Endothelial cell of umbilical vein (primary cell): Measurements from ENCODE around the gene ZRANB1. TPM values are rescaled to one million over a fixed set of nuclear protein-coding genes. Genes with fewer than 3 reads are reported as not detected.

Experiments
- BruUV-seq: library from RNA; stranded (reverse); fragments of 400-500 nt; replicated peaks from 2 replicates; lab custom pipeline; 2021; lab: Mats Ljungman, UMichigan
- CTCF ChIA-PET: fragments of 300-600, 350-600 bp; sonication (Branson Sonifier 250); formaldehyde crosslinking; loops from one replicate; lab custom pipeline; 2021; ENCODE audit warnings: antibody characterized with exemption, inconsistent platforms; lab: Charles Lee
- POLR2A ChIA-PET: fragments of 300-600, 350-600 bp; sonication (Branson Sonifier 250); formaldehyde crosslinking; loops from one replicate; lab custom pipeline; 2021; ENCODE audit warnings: antibody characterized with exemption, inconsistent platforms; lab: Charles Lee
- DNase-seq: peaks from one replicate; pipeline ENCODE4 v3.0.0-alpha.2; 2011; ENCODE audit warnings: low read depth, low spot score
- FAIRE-seq: peaks from 2 replicates; lab custom pipeline; 2011; peaks lifted over from hg19 to GRCh38; lab: Jason Lieb, UNC
- H2AFZ ChIP-seq: 2 replicates; pipeline ENCODE4 v1.6.0; 2012; ENCODE audit warnings: low read depth, low read length, control low read depth, inconsistent platforms
- H3K27ac ChIP-seq: 2 replicates; pipeline ENCODE4 v1.5.1; 2011; ENCODE audit warnings: low read depth, mild to moderate bottlenecking, control low read depth, low read length, moderate library complexity; ENCODE audit not compliant: insufficient read depth
- H3K27me3 ChIP-seq, 2 experiments: 2 replicates each; pipeline versions ENCODE4 v1.6.0 to v1.6.1; 2011; ENCODE audit warnings: low read length in 2 of 2, mixed read lengths in 1 of 2; ENCODE audit not compliant: control insufficient read depth in 2 of 2, insufficient read depth in 2 of 2
- H3K36me3 ChIP-seq, 2 experiments: 2 replicates in 1 of 2; 3 replicates in 1 of 2; pipeline ENCODE4 v1.5.1; 2011; ENCODE audit warnings: low read length in 2 of 2, mild to moderate bottlenecking in 1 of 2, moderate library complexity in 1 of 2; ENCODE audit not compliant: control insufficient read depth in 2 of 2, insufficient read depth in 2 of 2; ENCODE audit errors: extremely low read depth in 1 of 2
- H3K4me1 ChIP-seq: 3 replicates; pipeline ENCODE4 v1.5.1; 2011; ENCODE audit warnings: mild to moderate bottlenecking, low read length; ENCODE audit not compliant: control insufficient read depth, insufficient read depth; ENCODE audit errors: extremely low read depth
- H3K4me2 ChIP-seq: 2 replicates; pipeline ENCODE4 v1.6.1; 2011; ENCODE audit warnings: low read length, control low read depth, mixed read lengths; ENCODE audit not compliant: insufficient read depth
- H3K4me3 ChIP-seq, 3 experiments: fragments of 200-600 bp in 1 of 3; sonication (generic), shearing (Covaris generic) in 1 of 3; replicated peaks in 1 of 3; 2 replicates each; pipeline ENCODE4 v1.5.1; 2011 to 2016; ENCODE audit warnings: control low read depth in 3 of 3, low read length in 3 of 3, mild to moderate bottlenecking in 2 of 3, inconsistent platforms in 1 of 3, low read depth in 1 of 3, moderate library complexity in 1 of 3; ENCODE audit not compliant: insufficient read depth in 1 of 3
- H3K79me2 ChIP-seq: 2 replicates; pipeline ENCODE4 v1.6.0; 2012; ENCODE audit warnings: low read length, inconsistent platforms; ENCODE audit not compliant: control insufficient read depth, insufficient read depth
- H3K9ac ChIP-seq: replicated peaks from 2 replicates; pipeline ENCODE3; 2011; ENCODE audit warnings: low read length, control low read depth; ENCODE audit not compliant: insufficient read depth; ENCODE audit errors: extremely low read depth
- H3K9me1 ChIP-seq: replicated peaks from 3 replicates; pipeline ENCODE4 v1.6.0; 2011; ENCODE audit warnings: mild to moderate bottlenecking, low read length; ENCODE audit not compliant: control insufficient read depth, insufficient read depth; ENCODE audit errors: extremely low read depth
- H3K9me3 ChIP-seq: replicated peaks from 2 replicates; pipeline ENCODE4 v1.5.1; 2012; ENCODE audit warnings: low read length, inconsistent platforms; ENCODE audit not compliant: control insufficient read depth, insufficient read depth
- H4K20me1 ChIP-seq: replicated peaks from 2 replicates; pipeline ENCODE3; 2011; ENCODE audit warnings: mild to moderate bottlenecking, low read length; ENCODE audit not compliant: control insufficient read depth, insufficient read depth; ENCODE audit errors: extremely low read depth
- EZH2 ChIP-seq: IDR thresholded peaks from 2 replicates; pipeline ENCODE4 v1.6.1; 2012; ENCODE audit warnings: borderline replicate concordance, low read depth, mild to moderate bottlenecking, moderate library complexity, low read length, inconsistent platforms; ENCODE audit not compliant: severe bottlenecking
- FOS ChIP-seq: IDR thresholded peaks from 2 replicates; pipeline ENCODE4 v1.6.1; 2011; ENCODE audit warnings: mild to moderate bottlenecking, low read length, moderate library complexity, borderline replicate concordance; ENCODE audit not compliant: insufficient read depth
- GATA2 ChIP-seq: IDR thresholded peaks from 2 replicates; pipeline ENCODE4 v1.7.0; 2011; ENCODE audit warnings: low read depth, mild to moderate bottlenecking, moderate library complexity, mixed read lengths, low read length; ENCODE audit not compliant: insufficient read length, insufficient read depth
- JUN ChIP-seq: IDR thresholded peaks from 2 replicates; pipeline ENCODE4 v1.6.1; 2011; ENCODE audit warnings: borderline replicate concordance, low read depth; ENCODE audit not compliant: insufficient read length, insufficient read depth
- MAX ChIP-seq: IDR thresholded peaks from 2 replicates; pipeline ENCODE4 v1.6.1; 2011; ENCODE audit not compliant: insufficient read depth, insufficient read length
- MYC ChIP-seq: IDR thresholded peaks from one replicate; pipeline ENCODE4 v1.6.1; 2011; ENCODE audit warnings: mild to moderate bottlenecking, low read depth, low read length
- POLR2A ChIP-seq: IDR thresholded peaks from 2 replicates; pipeline ENCODE4 v1.6.1; 2012; ENCODE audit warnings: low read depth, mild to moderate bottlenecking, control low read depth, low read length
- POLR2AphosphoS5 ChIP-seq: IDR thresholded peaks from 2 replicates; pipeline ENCODE4 v1.6.1; 2012; ENCODE audit warnings: low read depth, mild to moderate bottlenecking, control low read depth, low read length, moderate library complexity; ENCODE audit not compliant: insufficient read depth
- dilution Hi-C: fragments of 300-500 bp; cut with MboI; formaldehyde crosslinking; loops from one replicate; pipeline ENCODE4 v1.15.0; 2019; ENCODE audit warnings: low sequenced_read_pairs; ENCODE audit not compliant: extremely low pct_ligation_motif_present
- intact Hi-C: fragments of 100-400 bp; cut with micrococcal nuclease; formaldehyde crosslinking; loops from one replicate; pipeline ENCODE4 v1.10.0; 2022
- polyA plus RNA-seq, 4 experiments: library from polyadenylated mRNA; depleted of rRNA in 3 of 4; stranded (reverse) in 3 of 4; unstranded in 1 of 4; fragments of >200 nt; gene quantifications; 2 replicates each; pipeline versions ENCODE4 v1.2.1 to v1.2.3, GENCODE V29; 2011 to 2012; ENCODE audit warnings: missing spikeins in 1 of 4
- total RNA-seq: library from RNA; stranded (reverse); gene quantifications from 2 replicates; pipeline ENCODE4 v1.2.3, GENCODE V29; 2021
- TF ChIP-seq, protein P1 (sequence below), 2 donors: IDR thresholded peaks; 1 replicate in 1 of 2; 2 replicates in 1 of 2; pipeline ENCODE4 v1.5.1; 2011; ENCODE audit warnings: low read length in 2 of 2, mild to moderate bottlenecking in 2 of 2, moderate library complexity in 2 of 2, control low read depth in 1 of 2, inconsistent platforms in 1 of 2, low read depth in 1 of 2; ENCODE audit not compliant: insufficient read depth in 1 of 2; ENCODE audit errors: extremely low read depth in 1 of 2

ZRANB1 gene
- total and polyA plus RNA-seq, 2 donors (not counting 3 experiments of a cell fraction or from before 2014, with no cell fraction given), result 6.2 to 17.7 TPM

GRCh38 chr10:124961248-124961570 lies 19.3 kb downstream of the ZRANB1 start:
- intact Hi-C loops (no loop called here), dilution Hi-C loops (no loop called here)
- Histone ChIP-seq H2AFZ (no peak overlapping the region), H3K4me3 (no peak overlapping the region), H3K79me2 (peaks cover 46% of the 10 kb centered on the region), H3K27ac (no peak overlapping the region), H4K20me1 (peaks cover 8% of the 10 kb centered on the region), H3K9me1 (no peaks in the 10 kb centered on the region), H3K9me3 (no peaks in the 10 kb centered on the region), H3K4me1 (no peaks in the 10 kb centered on the region), H3K9ac (no peak overlapping the region), H3K36me3 (no peaks in the 10 kb centered on the region), H3K27me3 (no peaks in the 10 kb centered on the region), H3K4me2 (no peak overlapping the region)
- TF ChIP-seq GATA2, result no peak
- no peak for TF ChIP-seq FOS
- no peak for TF ChIP-seq MAX
- TF ChIP-seq MYC, result no peak
- TF ChIP-seq EZH2, result no peak
- no peak for TF ChIP-seq POLR2A
- TF ChIP-seq POLR2AphosphoS5, result no peak
- TF ChIP-seq JUN, result no peak
- TF ChIP-seq, protein P1, sequence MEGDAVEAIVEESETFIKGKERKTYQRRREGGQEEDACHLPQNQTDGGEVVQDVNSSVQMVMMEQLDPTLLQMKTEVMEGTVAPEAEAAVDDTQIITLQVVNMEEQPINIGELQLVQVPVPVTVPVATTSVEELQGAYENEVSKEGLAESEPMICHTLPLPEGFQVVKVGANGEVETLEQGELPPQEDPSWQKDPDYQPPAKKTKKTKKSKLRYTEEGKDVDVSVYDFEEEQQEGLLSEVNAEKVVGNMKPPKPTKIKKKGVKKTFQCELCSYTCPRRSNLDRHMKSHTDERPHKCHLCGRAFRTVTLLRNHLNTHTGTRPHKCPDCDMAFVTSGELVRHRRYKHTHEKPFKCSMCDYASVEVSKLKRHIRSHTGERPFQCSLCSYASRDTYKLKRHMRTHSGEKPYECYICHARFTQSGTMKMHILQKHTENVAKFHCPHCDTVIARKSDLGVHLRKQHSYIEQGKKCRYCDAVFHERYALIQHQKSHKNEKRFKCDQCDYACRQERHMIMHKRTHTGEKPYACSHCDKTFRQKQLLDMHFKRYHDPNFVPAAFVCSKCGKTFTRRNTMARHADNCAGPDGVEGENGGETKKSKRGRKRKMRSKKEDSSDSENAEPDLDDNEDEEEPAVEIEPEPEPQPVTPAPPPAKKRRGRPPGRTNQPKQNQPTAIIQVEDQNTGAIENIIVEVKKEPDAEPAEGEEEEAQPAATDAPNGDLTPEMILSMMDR (IDR thresholded peaks at IDR 0.05; ENCODE audit: extremely low read depth in 1 of 2, insufficient read depth in 1 of 2, low read depth in 1 of 2, low read length in 2 of 2), result no peak
- no peak for DNase-seq
- ChIA-PET POLR2A (no interaction called here), CTCF (interaction anchor here (1.7 kb wide), 1 partner anchor 32 kb away, joined by 5 read pairs; no protein-coding TSS in a partner anchor)
- BruUV-seq, result no TSS peak
- no peak for FAIRE-seq
